ENCODE data around the gene DNAJA4. TPM values are rescaled to one million over a fixed set of nuclear protein-coding genes. Genes with fewer than 3 reads are reported as not detected.
A peak's percentile ranks its signal among the peaks of the same experiment; 100 is the strongest.

DNAJA4 gene
- polyA plus RNA-seq, 1 of the 3 experiments (the other 2 are of a cell fraction), result 0.03 TPM

GRCh38 chr15:78314181-78314581 lies 49.8 kb downstream of the DNAJA4 start:
- Histone ChIP-seq H3F3A (replicated peaks; ENCODE audit: insufficient read depth) (no peaks in the 10 kb centered on the region), H3K9me3 (no peaks in the 10 kb centered on the region), H3K36me3 (replicated peaks in 1 of 2; ENCODE audit: control insufficient read depth in 1 of 2, insufficient read depth in 2 of 2, low read length in 1 of 2) (no peaks in the 10 kb centered on the region), H3K4me1 (ENCODE audit: control insufficient read depth in 1 of 2, insufficient read depth in 2 of 2, low read depth in 1 of 2, low read length in 1 of 2) (peaks cover 0 to 16% of the 10 kb centered on the region in 2 experiments; a peak in 1 of 4 replicates), H3K4me2 (no peak overlapping the region), H3K9ac (no peak overlapping the region), H2AFZ (ENCODE audit: low read depth) (no peak overlapping the region), H3K9me2 (no peaks in the 10 kb centered on the region), H3K4me3 (ENCODE audit: low read depth in 2 of 2, low read length in 1 of 2) (no peak overlapping the region), H3K79me2 (ENCODE audit: insufficient read depth) (no peaks in the 10 kb centered on the region), H3K27me3 (ENCODE audit: insufficient read depth) (no peaks in the 10 kb centered on the region), H3K27ac (ENCODE audit: low read depth in 2 of 2, low read length in 1 of 2) (no peak overlapping the region), H4K20me1 (ENCODE audit: insufficient read depth) (no peaks in the 10 kb centered on the region)
- ChIA-PET CTCF (interaction anchor here (31.8 kb wide), 1 partner anchor 94 kb away, joined by 772 read pairs; no protein-coding TSS in a partner anchor), POLR2A (no interaction called here)
- whole genome bisulfite sequencing (ENCODE audit: low lambda C conversion rate), result 83% methylated on average over 6 of the region's 7 CpGs
- DNase-seq, result no peak
- TF ChIP-seq RXRA (IDR thresholded peaks at IDR 0.05; ENCODE audit: borderline replicate concordance, low read depth) (no peak), RAD21 (IDR thresholded peaks at IDR 0.05; ENCODE audit: low read length) (no peak), GATA2 (CRISPR knock-in tag; IDR thresholded peaks at IDR 0.05) (no peak), RFX5 (IDR thresholded peaks at IDR 0.05; ENCODE audit: low read length) (no peak)
- TF ChIP-seq, protein P1, sequence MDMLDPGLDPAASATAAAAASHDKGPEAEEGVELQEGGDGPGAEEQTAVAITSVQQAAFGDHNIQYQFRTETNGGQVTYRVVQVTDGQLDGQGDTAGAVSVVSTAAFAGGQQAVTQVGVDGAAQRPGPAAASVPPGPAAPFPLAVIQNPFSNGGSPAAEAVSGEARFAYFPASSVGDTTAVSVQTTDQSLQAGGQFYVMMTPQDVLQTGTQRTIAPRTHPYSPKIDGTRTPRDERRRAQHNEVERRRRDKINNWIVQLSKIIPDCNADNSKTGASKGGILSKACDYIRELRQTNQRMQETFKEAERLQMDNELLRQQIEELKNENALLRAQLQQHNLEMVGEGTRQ (IDR thresholded peaks at IDR 0.05; ENCODE audit: borderline replicate concordance, low read depth, low read length), result no peak

GRCh38 chr15:78315686-78316282 lies 51.4 kb downstream of the DNAJA4 start:
- no peaks in the 10 kb centered on the region for H3K9me3 ChIP-seq
- H2AFZ ChIP-seq (ENCODE audit: low read depth), result no peak overlapping the region
- no peaks in the 10 kb centered on the region for H3K79me2 ChIP-seq (ENCODE audit: insufficient read depth)
- no peaks in the 10 kb centered on the region for H3F3A ChIP-seq (replicated peaks; ENCODE audit: insufficient read depth)
- no peaks in the 10 kb centered on the region for H3K9me2 ChIP-seq
- WGBS (ENCODE audit: low lambda C conversion rate), result 65% methylated on average over 5 of the region's 7 CpGs
- H3K4me1 ChIP-seq (ENCODE audit: control insufficient read depth in 1 of 2, insufficient read depth in 2 of 2, low read depth in 1 of 2, low read length in 1 of 2), result peaks cover 0 to 16% of the 10 kb centered on the region in 2 experiments; a peak in 1 of 4 replicates
- H3K36me3 ChIP-seq (replicated peaks in 1 of 2; ENCODE audit: control insufficient read depth in 1 of 2, insufficient read depth in 2 of 2, low read length in 1 of 2), result no peaks in the 10 kb centered on the region
- no peaks in the 10 kb centered on the region for H4K20me1 ChIP-seq (ENCODE audit: insufficient read depth)
- no peak overlapping the region for H3K4me2 ChIP-seq
- peak; percentile 69 for TF ChIP-seq RAD21 (IDR thresholded peaks at IDR 0.05; ENCODE audit: low read length)
- peak; percentile 38 for TF ChIP-seq CTCF (IDR thresholded peaks at IDR 0.05)
- TF ChIP-seq RFX5 (IDR thresholded peaks at IDR 0.05; ENCODE audit: low read length), result no peak
- no peak for TF ChIP-seq SIN3A (IDR thresholded peaks at IDR 0.05; ENCODE audit: borderline replicate concordance, low read depth, low read length)
- peak; percentile 59 for TF ChIP-seq SMC3 (IDR thresholded peaks at IDR 0.05; ENCODE audit: low read depth, low read length)
- peak; percentile 62 for DNase-seq
- ChIA-PET CTCF (interaction anchor here (0.6 to 31.8 kb wide), 6 partner anchors 7 to 560 kb away, joined by 3 to 772 read pairs (median 3); no protein-coding TSS in a partner anchor), POLR2A (interaction anchor here (1.6 kb wide), 1 partner anchor 122 kb away, joined by 3 read pairs; no protein-coding TSS in a partner anchor)
- peak overlapping the region in 1 of 2 experiments; percentile 63; a peak in 2 of 4 replicates for H3K27ac ChIP-seq (ENCODE audit: low read depth in 2 of 2, low read length in 1 of 2)
- no peaks in the 10 kb centered on the region for H3K27me3 ChIP-seq (ENCODE audit: insufficient read depth)
- no peak overlapping the region for H3K4me3 ChIP-seq (ENCODE audit: low read depth in 2 of 2, low read length in 1 of 2)
- no peak overlapping the region for H3K9ac ChIP-seq
